GM19025 (cell line): ENCODE data around the gene FMC1.
"Not testable (repeated sequence)": the region's sequence is repeated elsewhere in the genome, so short reads cannot be mapped to it uniquely, and the experiment has no call there.

Experiments
- ATAC-seq: cut with Tn5 transposase; IDR thresholded peaks from one replicate; pipeline ENCODE4 v1.9.1; 2021; ENCODE audit warnings: mild to moderate bottlenecking, low read depth, moderate library complexity; ENCODE audit not compliant: unreplicated experiment

The FMC1 gene

GRCh38 chr7:139341058-139341775, at the start of gene FMC1:
FMC1 (plus strand) TSS chr7:139341337; CDS start chr7:139341385, 48 bp downstream.
- peak; percentile 38 for ATAC-seq

DNA sequence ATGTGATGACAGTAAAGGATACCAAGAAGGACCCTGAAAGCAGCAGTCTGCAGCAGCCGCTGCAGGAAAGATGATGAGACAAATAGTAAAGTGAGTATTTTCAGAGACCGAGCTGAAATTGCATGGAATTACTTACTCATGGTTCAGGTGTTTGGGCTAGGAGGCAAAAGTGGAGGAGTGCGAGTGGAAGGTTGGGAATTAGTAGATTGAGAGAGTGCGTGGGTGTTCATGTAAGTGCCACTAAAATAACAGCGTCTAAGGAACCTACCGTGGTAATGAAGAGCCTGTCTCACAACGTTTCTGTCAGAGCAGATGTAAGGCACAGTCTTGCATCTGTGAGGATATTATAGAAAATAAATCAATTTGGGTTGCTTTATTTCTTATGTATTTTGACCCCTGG, 48.3 kb upstream of the FMC1 start:
- ATAC-seq: no peak

- ATAC-seq: no peak
Measured at GRCh38 chr7:139293534-139293933, 47.6 kb upstream of the FMC1 start.

DNA sequence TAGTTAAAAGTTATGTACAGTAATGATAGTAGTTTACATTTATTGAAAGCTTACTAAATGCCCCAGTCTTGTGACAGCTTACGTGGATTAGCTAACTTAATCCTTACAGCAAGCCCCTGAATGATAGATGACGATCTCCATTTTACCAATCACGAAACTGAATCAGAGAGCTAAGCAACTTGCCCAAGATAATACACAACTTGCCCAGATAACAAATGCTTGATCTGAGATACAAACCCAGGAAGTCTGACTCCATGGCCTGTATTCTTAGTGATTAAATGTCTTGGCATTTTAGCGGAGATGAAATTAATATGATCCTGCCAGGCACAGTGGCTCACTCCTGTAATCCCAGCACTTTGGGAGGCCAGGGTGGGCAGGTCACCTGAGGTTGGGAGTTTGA, 46.9 kb upstream of the FMC1 start:
- ATAC-seq: no peak

DNA sequence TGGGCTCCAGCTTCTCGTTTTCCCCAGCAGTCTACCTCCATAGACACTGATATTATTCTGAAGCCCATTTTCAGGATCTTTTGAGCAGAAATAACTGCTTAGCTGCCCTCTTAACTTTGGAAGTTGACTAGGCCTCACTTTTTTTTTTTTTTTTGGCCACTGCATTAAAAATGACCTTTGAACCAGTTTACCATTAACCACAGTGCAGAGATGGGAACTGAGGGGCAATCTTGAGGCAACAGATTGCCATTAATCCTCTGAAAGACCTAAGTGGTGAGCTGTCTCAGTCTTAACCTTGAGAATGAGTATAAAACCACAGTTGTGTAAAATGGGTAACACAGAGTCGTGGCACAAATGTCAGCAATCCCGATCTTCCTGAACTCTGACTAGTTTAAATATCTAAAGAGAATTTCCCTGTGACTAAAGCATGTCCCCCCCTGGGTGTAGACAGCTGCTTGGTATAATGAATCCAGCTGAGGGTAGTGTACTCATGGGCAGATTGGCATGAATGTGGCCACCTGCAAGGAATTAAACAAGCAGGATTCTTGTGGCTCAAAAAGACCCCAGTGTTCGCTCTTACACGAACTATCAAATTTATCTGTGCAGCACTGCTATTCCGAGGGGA, 46.1 kb upstream of the FMC1 start:
- ATAC-seq: no peak

GRCh38 chr7:139297795-139298194, 43.3 kb upstream of the FMC1 start:
- ATAC-seq: no peak

DNA sequence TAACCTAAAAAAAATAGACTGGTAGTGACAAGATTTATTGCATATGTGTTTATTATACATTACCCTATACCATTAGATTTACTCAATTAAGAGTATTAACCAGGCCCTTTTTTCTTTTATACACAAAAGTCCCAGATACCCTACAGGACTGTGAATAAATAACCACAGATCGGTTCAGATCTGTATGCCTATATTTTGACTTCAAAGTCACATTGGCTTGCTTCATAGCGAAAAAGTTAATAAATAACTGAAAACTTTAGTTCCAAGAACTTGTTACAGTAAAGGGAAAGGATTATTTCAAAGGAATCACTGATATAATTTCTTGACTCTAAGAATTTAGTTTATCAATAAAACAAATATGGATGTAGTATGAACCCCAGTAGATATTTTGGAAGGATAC, 41.8 kb upstream of the FMC1 start:
- ATAC-seq: no peak

DNA sequence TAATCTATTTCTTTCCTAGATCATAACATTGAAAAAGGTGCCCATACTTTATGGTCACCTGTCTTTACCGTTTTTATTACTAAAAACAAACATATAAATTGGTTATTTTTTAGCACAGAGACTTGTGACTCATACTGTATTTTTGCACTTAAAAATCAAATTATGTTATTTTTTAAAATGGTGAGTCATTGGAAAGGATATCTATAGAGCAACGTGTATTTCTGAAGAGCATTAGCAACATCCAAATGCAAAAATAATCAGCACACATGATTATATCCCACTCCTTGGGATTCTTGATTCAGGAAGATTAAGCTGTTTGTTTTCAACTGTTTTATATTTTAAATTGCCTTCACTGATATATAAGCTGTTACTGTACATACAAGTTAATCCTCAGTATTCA, 40.7 kb upstream of the FMC1 start:
- no peak for ATAC-seq

- ATAC-seq: no peak
Measured at GRCh38 chr7:139304517-139304916, 36.6 kb upstream of the FMC1 start.

DNA sequence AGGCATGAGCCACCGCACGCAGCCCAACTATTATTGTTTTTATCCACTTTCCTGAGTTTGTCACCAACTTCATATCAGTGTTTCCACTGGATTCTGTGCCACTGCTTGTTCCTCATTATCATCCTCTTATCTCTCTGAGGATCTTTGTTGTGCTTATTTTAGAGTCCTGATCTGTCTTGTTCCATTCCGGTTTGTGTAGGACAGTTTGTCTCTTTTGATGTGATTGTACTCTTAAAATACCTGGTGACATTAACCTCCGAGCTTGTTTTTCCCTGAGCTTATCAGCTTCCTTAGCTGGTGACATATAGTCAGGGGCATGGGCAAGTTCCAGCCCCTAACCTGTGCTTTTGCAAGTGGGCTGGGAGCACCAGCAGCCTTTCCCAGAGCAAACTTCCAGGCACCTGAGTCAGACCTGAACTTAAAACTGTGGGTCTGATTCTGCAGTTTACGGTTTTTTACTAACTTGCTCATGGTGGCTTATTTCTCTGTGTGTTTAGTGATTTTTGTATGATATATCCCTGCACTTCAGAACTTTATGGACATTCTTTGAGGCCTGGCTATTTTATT, 23.1 kb upstream of the FMC1 start:
- ATAC-seq: no peak

DNA sequence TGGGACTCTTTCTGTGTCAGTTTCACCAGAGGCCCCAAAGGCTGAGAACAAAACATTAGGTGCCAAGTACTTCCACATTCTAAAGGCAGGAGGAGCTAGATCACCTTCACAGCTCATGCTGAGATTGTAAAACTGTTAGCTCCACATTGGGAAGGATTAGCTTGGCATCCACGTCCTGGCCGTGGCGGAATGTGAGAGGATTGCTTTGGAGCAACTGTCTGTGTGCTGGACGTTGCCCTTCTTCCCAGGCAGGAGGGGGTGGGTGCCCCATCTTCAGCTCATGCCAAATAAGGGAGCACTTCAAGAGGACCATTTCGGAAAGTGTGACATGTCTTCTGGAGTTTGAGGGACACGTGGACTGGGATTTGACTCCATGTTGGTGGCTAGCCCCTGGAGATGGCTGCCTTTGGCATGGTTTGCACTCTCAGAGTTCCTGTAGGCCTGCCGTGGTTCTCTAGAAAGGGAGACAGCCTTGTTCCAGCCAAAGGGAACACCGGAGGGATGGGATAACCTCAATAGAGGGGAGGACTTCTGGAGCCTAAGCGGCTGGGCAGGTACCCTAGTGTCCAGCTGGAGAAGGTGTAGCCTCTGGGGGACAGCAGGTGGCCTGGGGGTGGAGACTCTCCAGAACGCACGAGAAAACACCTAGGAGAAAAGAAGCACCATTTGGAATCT, 19.9 kb upstream of the FMC1 start:
- ATAC-seq: no peak

DNA sequence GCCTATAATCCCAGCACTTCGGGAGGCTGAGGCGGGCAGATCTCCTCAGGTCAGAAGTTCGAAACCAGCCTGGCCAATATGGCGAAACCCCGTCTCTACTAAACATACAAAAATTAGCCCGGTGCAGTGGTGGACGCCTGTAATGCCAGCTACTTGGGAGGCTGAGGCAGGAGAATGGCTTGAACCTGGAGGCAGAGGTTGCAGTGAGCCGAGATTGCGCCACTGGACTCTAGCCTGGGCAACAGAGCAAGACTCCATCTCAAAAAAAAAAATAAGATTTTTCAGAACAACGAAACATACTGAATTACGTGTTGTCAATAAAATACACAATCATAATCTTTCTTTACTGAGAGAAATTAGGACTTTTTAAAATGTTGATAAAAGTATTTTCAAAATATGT, 16.4 kb upstream of the FMC1 start:
- not testable (repeated sequence) for ATAC-seq

DNA sequence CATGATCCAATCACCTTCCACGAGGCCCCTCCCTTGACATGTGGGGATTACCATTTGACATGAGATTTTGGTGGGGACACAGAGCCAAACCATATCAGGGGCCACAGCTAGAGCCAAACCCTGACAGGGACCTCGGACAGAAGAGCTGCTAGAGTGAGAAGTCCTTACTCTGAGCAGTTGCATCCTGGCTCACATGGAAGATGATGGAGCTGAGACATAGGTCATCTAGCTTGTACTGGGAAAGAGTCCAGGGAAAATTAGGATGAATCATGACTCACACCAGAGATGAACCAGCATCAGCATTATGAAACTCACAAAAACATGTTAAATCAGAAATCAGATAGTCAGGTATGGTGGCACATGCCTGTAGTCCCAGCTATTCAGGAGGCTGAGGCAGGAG, 12.8 kb upstream of the FMC1 start:
- no peak for ATAC-seq

- no peak for ATAC-seq
Measured at GRCh38 chr7:139329119-139329518, 12.0 kb upstream of the FMC1 start.

DNA sequence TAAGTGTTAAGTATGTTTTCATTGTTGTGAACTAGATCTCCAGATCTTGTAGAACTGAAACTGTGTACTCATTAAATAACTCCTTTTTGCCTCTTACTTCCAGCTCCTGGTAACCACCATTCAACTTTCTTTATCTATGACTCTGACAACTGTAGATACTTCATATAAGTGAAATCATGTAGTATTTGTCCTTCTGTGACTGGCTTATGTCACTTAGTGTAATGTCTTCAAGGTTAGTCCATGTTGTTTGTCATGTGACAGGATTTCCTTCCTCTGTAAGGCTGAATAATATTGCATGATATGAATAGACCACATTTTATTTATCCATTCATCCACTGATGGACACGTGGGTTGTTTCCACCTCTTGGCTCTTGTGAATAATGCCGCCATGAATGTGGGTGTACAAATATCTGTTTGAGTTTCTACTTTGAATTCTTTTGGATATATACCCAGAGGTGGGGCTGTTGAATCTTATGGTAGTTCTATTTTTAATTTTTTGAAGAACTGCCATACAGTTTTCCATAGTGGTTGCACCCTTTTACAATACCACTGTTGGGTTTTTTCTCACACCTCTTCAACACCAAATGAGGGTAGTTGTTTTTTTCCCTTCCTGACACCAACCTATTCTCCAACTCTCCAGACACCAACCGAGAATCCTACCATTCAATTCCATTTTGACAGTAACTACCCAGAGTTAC, 10.7 kb upstream of the FMC1 start:
- ATAC-seq: no peak

DNA sequence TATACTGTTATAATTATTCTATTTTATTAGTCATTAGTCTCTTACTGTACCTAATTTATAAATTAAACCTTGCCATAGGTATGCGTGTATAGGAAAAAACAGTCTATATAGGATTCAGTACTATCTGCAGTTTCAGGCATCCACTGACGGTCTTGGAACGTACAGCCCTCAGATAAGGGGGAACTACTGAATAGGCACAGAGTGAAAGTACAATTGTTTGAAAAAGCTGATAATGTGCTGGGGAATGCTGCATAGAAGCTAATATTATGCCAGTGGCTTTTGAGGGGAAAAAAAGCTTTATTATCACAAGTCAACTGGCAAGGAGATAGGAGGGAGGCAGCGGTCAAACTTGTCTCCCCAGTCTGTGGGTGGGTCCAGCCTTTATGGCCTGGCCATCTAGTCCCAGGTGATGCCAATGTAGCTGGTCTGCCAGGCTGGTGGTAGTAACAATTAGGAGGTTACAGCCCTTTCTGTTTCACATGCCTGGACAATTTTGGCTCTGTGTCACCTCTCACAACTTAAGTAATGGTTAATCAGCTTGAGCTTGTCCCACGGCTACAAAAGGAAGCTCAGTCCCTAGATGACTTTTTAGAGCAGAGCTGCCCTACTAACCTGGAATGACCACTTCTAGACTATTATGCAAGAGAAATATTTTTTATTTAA, 8.3 kb upstream of the FMC1 start:
- ATAC-seq: no peak

GRCh38 chr7:139333443-139333842, 7.7 kb upstream of the FMC1 start:
- not testable (repeated sequence) for ATAC-seq

DNA sequence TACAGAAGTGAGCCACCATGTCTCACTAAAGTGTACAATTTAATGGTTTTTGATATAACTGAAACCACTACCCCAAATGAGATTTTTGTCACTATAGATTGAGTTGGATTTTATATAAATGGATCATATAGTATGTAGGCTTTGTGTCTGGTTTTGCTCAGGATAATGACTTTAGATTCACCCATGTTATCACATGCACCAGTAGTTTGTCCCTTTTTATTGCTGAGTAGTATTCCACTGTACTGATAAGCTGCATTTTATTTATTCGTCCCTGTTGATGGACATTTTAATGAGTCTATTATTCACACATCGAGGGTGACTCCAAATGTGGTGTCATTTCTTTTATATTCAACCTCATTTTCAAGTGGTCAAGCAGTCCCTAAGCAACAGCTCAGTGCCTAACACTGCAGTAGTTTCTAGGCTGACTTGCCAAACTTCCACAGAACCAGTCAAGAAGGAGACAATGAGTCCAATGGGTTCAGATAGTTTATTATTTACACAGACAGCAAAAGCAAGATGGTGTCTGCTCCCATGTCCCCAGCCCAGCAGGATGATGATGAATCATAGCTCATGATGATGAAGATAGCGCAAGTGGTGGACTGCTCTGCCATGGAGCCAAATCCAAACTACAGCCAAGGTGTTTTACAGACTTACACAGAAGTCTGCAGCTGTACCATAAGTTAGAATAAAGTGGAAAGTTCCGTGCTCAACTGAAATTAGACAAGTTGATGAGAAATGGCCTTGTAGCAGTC, 6.6 kb upstream of the FMC1 start:
- ATAC-seq: no peak

- no peak for ATAC-seq
Measured at GRCh38 chr7:139339025-139339424, 2.1 kb upstream of the FMC1 start.

DNA sequence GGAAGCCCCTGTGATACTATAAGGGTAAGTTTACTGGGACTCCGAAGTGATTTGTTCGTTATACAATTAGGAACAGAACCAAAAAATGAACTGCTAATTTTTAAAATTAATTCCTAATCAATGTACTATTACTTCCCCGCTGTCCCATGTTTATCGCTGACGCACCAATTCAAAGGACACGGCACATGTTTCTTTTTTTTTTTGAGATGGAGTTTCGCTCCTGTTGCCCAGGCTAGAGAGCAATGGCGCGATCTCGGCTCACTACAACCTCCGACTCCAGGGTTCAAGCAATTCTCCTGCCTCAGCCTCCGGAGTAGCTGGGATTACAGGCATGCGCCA, 1.5 kb upstream of the FMC1 start:
- ATAC-seq: no peak
